SJSA1 (cell line): ENCODE data around the gene SCFD2. TPM values are rescaled to one million over a fixed set of nuclear protein-coding genes. Genes with fewer than 3 reads are reported as not detected.
"Not testable (repeated sequence)": the region's sequence is repeated elsewhere in the genome, so short reads cannot be mapped to it uniquely, and the experiment has no call there.

Source experiments
- DNase-seq, 2 experiments: peaks; one replicate each; pipeline ENCODE4 v3.0.0-alpha.2; 2015 to 2020; ENCODE audit warnings: low spot score in 2 of 2, low read depth in 1 of 2
- H3K27ac ChIP-seq: fragments of 250-450 bp; sonication (Bioruptor Pico); 2 replicates; pipeline ENCODE4 v1.5.1; 2020; ENCODE audit warnings: mild to moderate bottlenecking, moderate library complexity
- H3K27me3 ChIP-seq: fragments of 250-450 bp; sonication (Bioruptor Pico); replicated peaks from 2 replicates; pipeline ENCODE4 v1.5.1; 2020; ENCODE audit warnings: mild to moderate bottlenecking, moderate library complexity
- H3K36me3 ChIP-seq: fragments of 250-450 bp; sonication (Bioruptor Pico); 2 replicates; pipeline ENCODE4 v1.5.1; 2020; ENCODE audit warnings: mild to moderate bottlenecking
- H3K4me1 ChIP-seq: fragments of 250-450 bp; sonication (Bioruptor Pico); replicated peaks from 2 replicates; pipeline ENCODE4 v1.6.1; 2021; ENCODE audit warnings: mild to moderate bottlenecking
- H3K4me3 ChIP-seq: fragments of 250-450 bp; sonication (Bioruptor Pico); 2 replicates; pipeline ENCODE4 v1.5.1; 2020; ENCODE audit warnings: mild to moderate bottlenecking
- H3K9me3 ChIP-seq: fragments of 250-450 bp; sonication (Bioruptor Pico); replicated peaks from 2 replicates; pipeline ENCODE4 v1.5.1; 2020; ENCODE audit warnings: mild to moderate bottlenecking
- total RNA-seq: library from RNA; depleted of rRNA; stranded (reverse); fragments of >200 nt; shearing (Covaris generic); gene quantifications from 2 replicates; pipeline ENCODE4 v1.2.3, GENCODE V29; 2014; rRNA removed

Gene SCFD2
- total RNA-seq, 1 experiment from 2014 or later = 18.5 TPM

GRCh38 chr4:52836678-52837077, 529.2 kb downstream of the SCFD2 start:
- Histone ChIP-seq H3K9me3 (no peaks in the 10 kb centered on the region), H3K4me1 (peaks cover 13% of the 10 kb centered on the region), H3K36me3 (no peaks in the 10 kb centered on the region), H3K27me3 (no peaks in the 10 kb centered on the region), H3K4me3 (no peak overlapping the region), H3K27ac (no peak overlapping the region)
- DNase-seq = no peak

DNA sequence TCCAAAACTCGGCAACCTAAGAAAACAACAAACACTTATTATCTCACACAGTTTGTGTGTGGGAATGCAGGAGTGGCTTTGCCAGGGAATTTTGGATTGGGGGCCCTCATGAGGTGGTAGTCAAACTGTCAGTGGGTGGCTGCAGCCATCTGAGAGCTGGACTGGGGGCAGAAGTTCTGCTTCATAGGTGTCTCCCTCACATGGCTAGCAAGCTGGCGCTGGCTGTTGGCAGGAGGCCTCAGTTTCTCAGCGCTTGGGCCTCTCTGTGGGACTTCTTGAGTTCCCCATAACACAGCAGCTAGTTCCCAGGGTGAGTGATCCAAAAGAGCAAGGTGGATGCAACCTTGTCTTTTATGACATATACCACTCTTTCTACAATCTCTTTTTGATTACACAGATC, 529.7 kb downstream of the SCFD2 start:
- DNase-seq = no peak
- Histone ChIP-seq H3K27ac (no peak overlapping the region), H3K36me3 (no peaks in the 10 kb centered on the region), H3K4me3 (no peak overlapping the region), H3K4me1 (peaks cover 13% of the 10 kb centered on the region), H3K27me3 (no peaks in the 10 kb centered on the region), H3K9me3 (no peaks in the 10 kb centered on the region)

GRCh38 chr4:52834641-52835456, 531.0 kb downstream of the SCFD2 start:
- H3K4me3 ChIP-seq, H3K27ac ChIP-seq, H3K36me3 ChIP-seq, H3K9me3 ChIP-seq, DNase-seq, H3K27me3 ChIP-seq: not testable (repeated sequence)
- H3K4me1 ChIP-seq = peaks cover 13% of the 10 kb centered on the region

DNA sequence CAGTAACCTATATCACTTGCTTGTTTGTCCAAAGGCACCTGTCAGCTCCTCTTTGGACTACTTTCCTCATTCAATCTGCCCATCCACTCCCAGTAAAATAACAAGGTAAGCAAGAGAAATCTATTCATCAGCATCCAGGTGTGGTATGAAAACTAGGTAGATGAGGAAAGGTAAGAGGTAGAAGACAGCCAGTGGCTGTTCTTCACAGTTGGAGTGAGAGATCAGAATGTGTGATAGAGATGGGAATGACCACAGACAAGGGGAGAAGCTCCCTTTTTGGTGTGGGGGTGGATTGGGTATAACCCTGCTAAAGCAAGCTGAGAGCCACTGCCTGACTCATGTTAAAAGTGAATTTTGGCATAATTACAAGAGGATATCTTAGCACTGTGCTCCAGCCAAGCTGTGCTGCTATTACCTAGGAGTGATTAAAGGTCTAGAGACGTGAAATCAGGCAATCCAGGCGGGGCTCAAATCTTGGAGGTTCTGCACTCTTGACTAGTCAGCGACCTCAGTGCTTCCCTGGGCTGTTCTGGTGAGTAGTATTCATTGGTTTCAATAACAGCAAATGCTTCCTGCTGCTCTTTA, 531.8 kb downstream of the SCFD2 start:
- no peak overlapping the region for H3K27ac ChIP-seq
- H3K36me3 ChIP-seq = no peaks in the 10 kb centered on the region
- no peaks in the 10 kb centered on the region for H3K27me3 ChIP-seq
- no peak overlapping the region for H3K4me3 ChIP-seq
- H3K4me1 ChIP-seq = peaks cover 13% of the 10 kb centered on the region
- H3K9me3 ChIP-seq = no peaks in the 10 kb centered on the region
- no peak for DNase-seq

- Histone ChIP-seq H3K27me3 (no peaks in the 10 kb centered on the region), H3K27ac (no peak overlapping the region), H3K4me3 (no peak overlapping the region), H3K9me3 (no peaks in the 10 kb centered on the region), H3K36me3 (no peaks in the 10 kb centered on the region), H3K4me1 (peaks cover 10% of the 10 kb centered on the region; the same call in 1 of the 2 replicates)
- no peak for DNase-seq
Measured at GRCh38 chr4:52825460-52826090, 540.3 kb downstream of the SCFD2 start.

- Histone ChIP-seq H3K27me3 (no peaks in the 10 kb centered on the region), H3K27ac (no peak overlapping the region), H3K4me1 (peaks cover 10% of the 10 kb centered on the region; the same call in 1 of the 2 replicates), H3K4me3 (no peak overlapping the region), H3K9me3 (no peaks in the 10 kb centered on the region), H3K36me3 (no peaks in the 10 kb centered on the region)
- no peak for DNase-seq
Measured at GRCh38 chr4:52824603-52825459, 541.0 kb downstream of the SCFD2 start.

- H3K27me3 ChIP-seq = no peaks in the 10 kb centered on the region
- no peak overlapping the region for H3K4me3 ChIP-seq
- H3K27ac ChIP-seq = no peak overlapping the region
- H3K36me3 ChIP-seq = no peaks in the 10 kb centered on the region
- H3K4me1 ChIP-seq = peaks cover 10% of the 10 kb centered on the region; the same call in 1 of the 2 replicates
- DNase-seq = no peak
- no peaks in the 10 kb centered on the region for H3K9me3 ChIP-seq
Measured at GRCh38 chr4:52824270-52824602, 541.6 kb downstream of the SCFD2 start.

DNA sequence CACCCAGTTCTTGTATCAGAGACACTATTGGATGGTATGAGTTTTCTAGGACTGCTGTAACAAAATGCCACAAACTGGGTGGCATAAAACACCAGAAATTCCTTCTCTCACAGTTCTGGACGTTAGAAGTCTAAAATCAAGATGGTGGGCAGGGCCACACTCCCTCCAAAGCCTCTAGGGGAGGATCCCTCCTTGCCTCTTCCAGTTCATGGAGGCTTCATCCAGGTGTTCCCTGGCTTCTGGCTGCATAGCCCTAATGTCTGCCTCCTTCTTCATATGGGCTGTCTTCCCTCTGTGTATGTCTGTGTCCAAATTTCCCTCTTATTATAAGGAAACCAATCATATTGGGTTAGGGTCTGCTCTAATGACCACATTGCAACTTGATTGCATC, 542.2 kb downstream of the SCFD2 start:
- DNase-seq = no peak
- Histone ChIP-seq H3K27me3 (no peaks in the 10 kb centered on the region), H3K36me3 (no peaks in the 10 kb centered on the region), H3K4me3 (no peak overlapping the region), H3K9me3 (no peaks in the 10 kb centered on the region), H3K4me1 (peaks cover 10% of the 10 kb centered on the region; the same call in 1 of the 2 replicates), H3K27ac (no peak overlapping the region)

Other genes starting within 250 kb of the SCFD2 start
- gene FIP1L1, start 11.6 kb upstream of the SCFD2 start, total RNA-seq = 56.3 and 72.4 TPM in 2 replicates
- gene LNX1, start 225.4 kb upstream of the SCFD2 start, total RNA-seq = 0.09 TPM in 1 of 2 replicates, not detected in the other